KG1 (cell line): Measurements from ENCODE around the gene CNTN5.

ENCODE experiments used
- DNase-seq: peaks from one replicate; lab custom pipeline; 2025; lab: John Stamatoyannopoulos, UW

Gene CNTN5

DNA sequence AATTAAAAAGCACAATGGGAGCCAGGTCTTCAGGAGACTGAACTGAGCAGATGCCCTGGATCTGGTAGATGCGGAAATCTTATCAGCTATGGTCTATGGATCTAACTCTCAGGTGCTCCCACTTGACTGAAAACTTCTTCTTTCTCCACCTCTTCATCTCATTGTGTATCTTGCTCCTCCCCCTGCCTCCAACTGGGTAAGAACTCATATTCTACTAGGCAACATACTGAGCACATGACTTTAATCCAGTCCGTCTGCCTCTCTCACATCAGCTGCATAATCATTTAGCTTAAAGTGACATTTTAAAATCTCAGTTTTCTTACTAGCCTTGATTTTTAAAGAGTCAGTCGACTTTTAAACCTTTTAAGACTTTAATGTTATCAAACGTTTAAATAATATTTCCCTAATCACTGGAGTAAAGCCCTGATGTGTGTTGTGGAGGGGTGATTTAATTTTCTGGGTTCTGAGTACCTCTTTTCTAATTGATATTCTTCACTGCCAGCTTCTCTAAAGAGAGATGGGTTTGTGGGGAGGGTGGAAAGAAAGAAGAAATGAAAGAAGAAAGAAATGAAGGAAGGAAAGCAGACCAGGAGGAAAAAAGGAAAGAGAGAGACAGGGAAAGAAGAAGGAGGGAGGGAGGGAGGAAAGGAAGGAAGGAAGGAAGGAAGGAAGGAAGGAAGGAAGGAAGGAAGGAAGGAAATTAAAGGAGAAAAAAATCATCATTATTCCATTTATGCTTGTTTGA, 1073.5 kb downstream of the CNTN5 start:
- no peak for DNase-seq

DNA sequence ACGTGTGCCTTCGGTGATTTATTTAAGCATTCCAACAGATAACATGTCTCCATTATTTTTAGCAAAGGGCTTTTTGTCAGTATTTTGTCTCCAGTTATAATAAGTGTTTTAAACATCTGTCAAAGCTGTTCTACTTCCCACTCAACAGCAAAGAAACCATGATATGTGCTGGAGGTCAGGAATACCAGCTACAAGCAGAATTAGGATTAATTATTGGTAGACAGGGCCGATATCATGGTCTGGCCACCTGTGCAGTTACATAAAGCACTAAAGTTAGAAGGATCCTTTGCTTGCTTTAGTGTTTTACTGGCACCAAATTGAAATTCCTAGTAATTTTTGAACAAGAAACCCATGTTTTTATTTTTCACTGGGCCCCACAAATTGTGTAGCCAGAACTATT, 1075.1 kb downstream of the CNTN5 start:
- no peak for DNase-seq

DNA sequence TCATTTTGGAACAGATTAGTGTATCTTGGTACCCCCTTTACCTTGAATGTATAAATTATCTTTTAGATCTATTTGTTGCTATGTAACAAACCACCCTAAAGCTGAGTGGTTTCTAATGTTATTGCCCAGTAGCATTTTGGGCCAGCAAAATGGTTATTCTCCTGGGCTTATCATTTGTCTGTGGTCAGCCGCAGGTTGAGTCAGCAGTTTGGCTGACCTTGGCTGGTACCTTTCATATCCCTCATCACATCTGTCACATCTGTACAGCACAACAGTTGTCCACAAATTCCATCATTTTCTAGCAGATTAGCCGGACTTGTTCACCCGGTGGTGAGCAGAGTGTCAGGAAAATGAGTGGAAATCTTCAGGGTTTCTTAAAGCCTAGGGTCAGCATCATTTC, 1077.8 kb downstream of the CNTN5 start:
- no peak for DNase-seq

DNA sequence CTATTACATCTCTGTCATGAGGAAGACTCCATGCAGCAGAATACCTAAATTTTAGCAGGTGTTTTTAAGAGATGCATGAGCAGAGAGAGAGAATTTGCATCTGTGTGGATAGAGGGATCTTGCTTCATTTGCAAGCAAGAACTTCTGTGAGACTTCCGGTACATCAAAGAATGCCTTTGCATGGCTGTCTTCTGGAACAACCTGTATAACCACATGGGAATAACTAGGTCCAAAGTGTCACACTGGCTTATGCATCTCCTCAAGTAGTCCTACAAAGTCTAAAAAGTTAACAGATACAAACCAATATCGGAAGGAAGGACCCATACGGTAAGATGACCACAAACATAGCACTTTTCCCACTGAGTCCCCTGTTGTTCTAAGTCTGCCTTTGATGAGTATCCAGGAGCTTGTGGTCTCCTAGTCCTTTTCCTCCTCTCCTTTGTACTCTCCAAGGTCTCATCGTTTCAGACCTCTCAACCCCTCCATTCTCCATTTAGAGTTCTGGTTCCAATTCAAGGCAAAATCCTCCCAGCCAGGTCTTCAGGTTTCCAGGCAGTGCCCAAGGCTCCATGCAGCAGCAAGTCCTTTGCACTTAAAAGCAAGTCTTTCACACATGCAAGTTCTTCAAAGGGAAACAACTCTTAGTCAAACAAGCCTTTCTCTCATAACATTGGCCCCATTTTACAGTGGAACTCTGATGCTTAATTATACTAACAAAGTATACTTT, 1084.7 kb downstream of the CNTN5 start:
- DNase-seq = no peak

DNA sequence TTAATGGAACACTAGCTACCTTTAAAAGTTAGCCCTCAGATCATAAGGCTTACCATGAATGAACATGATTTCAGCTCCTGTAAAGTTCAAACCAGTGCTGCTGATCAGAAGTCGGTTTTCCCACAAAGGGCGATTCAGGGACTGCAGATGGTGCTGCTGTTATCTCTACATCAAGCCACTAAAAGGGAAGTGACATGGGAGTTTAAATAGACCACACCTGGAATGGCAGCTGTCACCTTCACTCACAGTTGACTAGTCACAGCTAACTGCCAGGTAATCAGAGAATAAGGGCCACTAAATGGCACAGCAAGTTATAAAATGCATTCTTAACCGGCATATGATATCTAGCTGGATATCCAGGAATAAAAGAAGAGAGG, 1085.2 kb downstream of the CNTN5 start:
- DNase-seq = no peak

DNA sequence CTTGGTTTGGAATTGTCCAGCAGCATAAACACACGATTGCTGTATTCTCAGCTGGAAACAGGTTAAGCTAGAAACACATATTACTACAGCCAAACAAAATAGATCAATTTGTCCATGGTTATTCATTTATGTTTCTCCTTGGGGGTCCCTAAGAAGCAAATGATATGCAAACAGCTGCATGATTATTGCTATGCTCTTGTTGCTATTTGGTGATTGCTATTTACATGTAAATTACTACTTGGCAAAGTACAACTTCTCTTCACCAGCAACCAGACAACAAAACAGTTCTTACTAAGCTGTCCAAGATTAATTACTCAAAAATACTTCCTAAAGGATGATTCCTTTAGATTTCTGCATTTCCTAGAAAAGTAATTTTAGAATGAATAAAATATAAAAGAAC, 1098.4 kb downstream of the CNTN5 start:
- DNase-seq = no peak

DNA sequence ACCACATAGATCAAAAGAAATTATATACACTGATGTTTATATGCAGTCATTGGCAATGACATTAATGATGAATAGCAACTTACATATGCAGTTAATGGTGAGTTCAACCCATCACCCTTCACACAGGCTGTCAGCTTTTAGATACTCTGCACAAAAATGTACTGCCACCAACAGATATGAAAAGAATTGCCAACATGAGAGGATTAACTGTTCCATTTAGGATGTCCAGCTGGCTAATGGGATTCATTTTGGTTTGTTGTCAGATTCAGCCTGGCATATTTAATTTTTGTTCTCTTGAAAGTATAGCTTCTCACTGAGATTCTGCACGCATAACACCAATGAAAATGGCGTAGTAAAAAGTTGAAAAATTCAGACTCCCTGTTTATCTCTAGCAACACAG, 1112.4 kb downstream of the CNTN5 start:
- no peak for DNase-seq

DNA sequence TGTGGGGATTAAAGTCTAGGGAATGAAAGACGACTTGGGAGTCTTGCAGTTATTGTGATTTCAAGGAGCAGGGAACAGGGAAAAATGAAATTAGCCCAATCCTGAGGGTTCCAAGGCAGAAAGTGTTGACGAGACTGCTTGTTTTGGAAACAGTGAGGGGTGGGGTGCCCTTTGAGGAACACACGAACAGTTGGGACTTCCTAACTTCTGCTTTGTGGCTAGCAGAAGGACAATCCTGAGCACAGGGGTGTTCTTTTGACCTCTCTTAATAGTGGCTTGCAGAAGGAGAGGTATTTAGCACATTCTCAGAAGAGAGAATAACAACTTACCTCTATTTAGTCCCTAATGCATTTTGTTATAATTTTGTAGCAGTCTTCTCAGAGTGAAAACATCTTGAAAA, 1120.5 kb downstream of the CNTN5 start:
- no peak for DNase-seq

DNA sequence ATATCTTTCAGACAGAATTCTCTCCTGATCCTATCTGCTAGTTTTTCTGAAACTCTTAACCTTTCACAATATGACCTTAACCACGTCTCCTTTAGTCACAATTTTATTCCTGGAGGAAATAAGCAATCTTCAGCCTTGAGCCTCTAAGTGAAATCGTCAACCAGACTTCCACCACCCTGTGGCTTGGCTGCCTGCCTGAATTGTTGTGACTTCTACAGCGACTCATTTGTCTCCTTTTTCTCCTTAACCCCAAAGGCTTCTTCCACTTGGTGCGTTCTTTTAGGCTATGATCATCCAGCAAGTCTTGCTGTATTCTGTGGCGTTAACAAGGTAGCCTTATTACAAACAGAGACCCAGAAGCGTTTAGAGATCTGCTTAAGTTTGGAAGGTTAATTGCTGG, 1131.2 kb downstream of the CNTN5 start:
- peak; percentile 48 for DNase-seq

DNA sequence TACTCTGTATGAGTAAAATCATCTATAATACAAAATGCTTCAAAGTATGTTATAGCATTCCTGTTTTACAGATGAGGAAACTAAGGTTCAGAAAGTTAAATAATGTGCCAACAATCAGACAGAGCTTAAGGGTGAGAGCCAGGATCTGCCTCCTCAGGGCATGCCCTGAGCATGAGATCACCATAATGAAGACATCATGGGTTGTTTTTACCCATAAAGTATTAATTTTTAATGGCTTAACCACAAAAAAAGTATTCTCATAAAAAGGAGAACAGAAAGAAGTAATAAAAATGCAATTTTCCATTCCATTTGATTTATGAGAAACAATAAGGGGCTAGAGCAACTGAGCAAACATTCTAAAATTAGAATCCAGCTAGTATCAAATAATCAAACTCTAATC, 1132.0 kb downstream of the CNTN5 start:
- DNase-seq = no peak

DNA sequence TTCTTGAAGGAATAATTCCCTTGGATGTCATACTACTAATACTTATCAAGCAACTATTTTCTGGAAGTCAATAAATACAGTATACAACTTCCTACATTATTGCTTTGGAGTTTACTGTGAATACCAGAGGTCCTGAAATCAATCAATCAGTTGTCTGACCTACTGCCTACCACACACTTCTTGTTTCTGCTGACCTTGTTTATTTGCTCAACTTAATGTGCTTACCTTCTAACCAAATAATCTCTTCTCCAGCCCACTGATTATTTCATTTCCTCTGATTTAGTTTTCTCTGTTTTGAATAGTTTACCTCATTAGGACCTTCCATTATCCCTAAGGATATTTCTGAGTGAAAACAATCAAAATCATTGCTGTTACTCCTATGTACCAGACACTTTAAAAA, 1142.7 kb downstream of the CNTN5 start:
- no peak for DNase-seq

DNA sequence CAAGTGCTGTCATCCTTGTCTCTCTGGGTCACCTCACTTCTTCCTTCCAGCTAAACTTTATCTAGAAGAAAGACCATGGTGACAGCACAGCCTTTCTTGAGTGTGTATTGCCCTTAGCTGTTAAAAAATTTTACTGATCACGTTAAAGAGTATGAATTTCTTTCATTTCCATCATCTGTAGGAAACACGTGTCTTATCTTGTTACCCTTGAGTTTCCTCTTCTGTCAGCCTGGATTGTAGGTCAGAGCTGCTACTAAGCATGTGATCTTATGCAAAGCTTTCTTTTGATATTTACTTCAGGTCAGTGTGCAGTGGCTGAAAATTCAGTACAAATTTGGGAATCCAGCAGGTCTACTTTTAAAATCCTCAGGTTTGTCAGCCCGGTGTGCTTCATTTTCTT, 1154.1 kb downstream of the CNTN5 start:
- peak; percentile 43 for DNase-seq

DNA sequence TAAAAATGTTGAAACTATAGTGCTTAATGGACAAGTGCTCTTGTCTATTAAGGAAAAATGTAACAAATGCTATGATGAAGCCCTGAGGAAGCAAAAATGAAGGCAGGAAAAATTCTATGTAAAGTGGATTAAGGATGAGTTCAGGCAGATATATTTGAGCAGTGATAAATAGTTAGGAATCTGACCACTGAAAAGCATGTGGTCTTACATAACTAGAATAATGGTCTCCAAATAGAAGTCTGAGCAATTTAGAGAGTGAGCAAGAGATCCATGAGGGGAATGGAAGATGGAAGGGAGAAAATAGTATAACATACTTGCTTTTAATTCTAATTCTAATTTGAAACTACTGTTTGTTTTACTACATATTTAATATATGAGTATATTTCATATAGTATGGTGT, 1155.7 kb downstream of the CNTN5 start:
- no peak for DNase-seq

DNA sequence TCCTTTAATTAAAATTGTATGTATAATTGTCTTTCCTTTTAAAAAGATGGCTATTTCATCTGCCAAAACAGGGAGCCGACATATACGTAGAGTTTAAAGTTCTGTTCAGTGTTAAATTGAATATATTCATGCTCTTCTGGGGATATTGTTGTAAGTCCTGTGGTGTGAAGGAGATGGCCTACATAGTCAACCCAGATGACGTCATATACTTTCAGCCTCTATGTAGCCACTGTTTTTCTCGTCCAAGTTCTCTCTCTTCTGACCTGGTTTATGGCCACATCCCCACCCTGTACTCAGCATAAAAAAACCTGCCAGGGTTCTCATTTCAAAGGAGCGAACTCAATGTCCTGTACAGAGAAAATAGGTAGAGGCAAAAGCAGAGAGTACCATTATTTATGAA, 1156.9 kb downstream of the CNTN5 start:
- DNase-seq = no peak

DNA sequence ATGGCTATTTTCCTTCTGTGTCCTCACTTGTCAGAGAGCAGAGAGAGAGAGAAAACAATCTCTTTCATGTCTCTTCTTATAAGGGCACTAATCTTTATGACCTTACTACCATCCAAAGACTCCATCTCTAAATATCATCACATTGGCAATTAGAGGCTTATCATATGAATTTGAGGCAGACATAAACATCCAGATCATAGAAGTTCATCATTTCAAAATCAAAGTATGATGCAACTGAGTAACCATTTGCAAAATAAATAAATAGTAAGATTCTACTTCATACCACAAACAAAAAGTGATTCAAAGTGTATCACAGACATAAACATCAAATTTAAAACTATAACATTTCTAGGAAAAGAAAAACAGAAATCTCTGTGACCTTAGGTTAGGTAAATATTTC, 1161.6 kb downstream of the CNTN5 start:
- DNase-seq = no peak

DNA sequence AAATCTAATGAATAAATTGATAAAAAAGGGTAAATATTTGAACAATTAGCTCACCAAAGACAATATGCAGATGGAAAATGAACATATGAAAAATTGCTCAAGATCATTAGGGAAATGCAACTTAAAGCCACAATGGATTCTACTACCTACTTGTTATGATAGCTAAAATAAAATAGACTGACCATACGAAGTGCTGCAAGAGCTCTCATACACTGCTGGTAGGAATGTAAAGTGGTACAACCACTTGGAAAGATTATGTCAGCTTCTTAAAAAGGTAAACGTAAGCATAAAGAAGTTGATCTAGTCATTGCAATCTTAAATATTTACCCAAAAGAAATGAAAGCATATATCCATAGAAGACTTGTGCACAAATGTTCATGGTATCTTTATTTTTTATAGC, 1162.2 kb downstream of the CNTN5 start:
- DNase-seq = no peak

DNA sequence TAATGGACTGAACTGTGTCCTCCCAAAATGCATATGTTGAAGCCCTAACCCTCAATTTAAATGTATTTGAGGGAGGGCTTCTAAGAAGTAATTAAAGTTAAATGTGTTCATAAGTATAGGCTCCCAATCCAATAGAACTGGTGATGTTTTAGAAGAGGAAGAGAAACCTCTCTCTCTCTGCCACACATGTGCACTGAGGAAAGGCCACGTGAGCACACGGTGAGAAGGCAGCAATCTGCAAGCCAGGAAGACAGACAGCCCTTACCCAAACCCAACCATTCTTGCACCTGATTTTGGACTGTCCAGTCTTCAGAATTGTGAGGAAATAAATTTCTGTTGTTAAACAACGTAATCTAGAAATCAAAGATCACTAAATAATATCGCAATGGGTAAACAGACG, 1164.8 kb downstream of the CNTN5 start:
- DNase-seq = no peak

DNA sequence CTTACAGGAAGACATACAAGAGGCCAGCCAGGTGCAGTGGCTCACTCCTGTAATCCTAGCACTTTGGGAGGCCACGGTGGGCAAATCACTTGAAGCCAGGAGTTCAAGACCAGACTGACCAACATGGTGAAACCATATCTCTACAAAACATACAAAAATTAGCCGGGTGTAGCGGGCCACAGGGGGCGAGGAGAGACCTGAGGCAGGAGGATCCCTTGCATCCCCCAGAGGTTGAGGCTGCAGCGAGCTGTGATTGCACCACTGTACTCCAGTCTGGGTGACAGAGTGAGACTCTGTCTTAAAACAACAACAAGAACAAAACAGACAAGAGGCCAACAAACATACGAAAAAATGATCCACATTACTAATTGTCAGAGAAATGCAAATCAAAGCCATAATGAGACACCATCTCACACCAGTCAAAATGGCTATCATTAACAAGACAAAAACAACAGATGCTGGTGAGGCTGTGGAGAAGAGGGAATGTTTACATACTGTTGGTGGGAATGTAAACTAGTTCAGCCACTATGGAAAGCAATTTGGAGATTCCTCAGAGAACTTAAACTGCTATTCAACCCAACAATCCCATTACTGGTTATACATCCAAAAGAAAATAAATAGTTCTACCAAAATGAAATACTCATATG, 1167.5 kb downstream of the CNTN5 start:
- no peak for DNase-seq

DNA sequence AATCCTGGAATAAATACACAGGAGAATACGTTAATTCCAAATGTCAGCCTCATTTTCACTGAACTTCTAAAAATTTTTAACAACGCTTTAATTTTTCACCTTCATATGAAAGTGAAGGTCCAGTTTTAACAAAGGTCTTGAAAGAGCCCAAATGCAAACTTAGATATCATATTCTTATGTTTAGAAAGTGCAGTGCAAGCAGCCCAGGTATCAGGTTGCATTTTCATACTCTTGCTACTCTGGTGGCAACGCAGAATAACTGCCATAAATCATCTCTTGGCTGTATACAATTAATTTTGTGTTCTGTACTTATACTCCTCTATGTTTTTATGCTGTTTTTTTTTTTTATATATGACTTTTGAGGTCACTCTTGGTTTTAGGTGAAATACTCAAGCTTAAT, 1169.6 kb downstream of the CNTN5 start:
- DNase-seq = no peak

DNA sequence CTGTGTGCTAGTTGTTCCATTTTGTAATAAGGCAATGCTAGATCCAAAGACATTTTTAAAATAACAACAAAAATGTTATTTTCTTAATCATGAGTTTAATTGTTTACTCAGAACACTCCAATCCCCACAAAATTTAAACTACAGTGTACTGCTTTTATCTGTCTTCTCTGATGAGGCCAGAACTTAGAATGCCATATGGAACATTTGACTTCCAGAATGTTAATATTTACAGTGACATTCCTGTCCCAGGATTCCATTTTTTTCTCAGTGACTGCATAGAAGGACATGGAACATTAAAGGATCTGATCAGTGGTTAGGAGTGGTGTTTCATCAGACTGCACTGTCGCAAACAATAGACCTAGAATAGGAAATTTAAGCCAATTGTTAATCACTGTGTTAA, 1171.4 kb downstream of the CNTN5 start:
- no peak for DNase-seq

DNA sequence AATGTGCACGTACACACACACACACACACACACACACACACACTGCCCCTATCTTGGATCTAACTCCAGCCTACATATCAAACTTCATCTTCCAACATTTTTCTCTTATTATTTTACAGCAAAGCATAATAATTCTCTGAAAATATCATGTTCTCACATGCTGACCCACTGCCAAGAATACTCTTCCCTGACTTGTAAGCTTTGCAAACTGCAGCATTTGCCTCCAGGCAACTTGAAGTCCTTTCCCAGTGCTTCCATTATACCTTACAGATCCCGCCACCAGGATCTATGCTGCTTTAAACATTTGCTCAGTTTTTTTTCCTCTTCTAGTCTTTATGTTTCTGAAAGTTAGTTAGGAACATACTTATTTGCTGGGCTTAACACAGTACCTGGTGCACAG, 1183.0 kb downstream of the CNTN5 start:
- DNase-seq = no peak

DNA sequence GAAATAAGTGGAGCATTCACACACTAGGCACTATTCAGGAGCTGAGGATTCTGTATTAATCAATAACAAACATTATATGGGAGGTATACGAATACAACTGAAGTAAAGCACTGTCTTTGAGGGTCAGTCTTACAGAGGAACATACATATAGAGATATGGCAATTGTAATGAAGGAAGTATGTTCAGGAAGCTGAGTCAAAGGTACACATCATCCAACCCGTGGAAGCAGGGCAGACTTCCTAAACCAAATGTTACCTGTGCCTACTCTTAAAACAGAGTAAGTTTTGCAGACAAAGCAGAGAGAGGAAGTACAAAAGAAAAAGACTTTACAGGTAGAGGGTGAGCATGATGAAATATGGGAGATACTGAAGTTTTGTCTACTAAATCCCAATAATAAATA, 1185.2 kb downstream of the CNTN5 start:
- no peak for DNase-seq

DNA sequence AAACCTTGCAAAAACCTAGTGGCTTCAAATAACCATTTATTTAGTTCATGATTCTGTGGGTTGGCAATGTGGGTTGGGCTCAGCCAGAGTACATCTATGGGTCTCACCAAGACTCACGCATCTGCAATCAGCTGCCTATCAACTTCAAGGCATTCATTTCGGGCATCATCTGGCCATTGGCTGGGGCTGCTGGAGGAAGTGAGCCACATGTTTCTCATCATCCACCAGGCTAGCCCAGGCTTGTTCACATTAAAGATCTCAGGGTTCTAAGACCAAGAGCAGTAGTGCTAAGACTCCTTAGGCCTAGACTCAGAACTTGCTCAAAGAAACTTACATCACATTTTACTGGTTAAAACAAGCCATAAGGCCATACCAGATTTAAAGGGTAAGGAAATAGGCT, 1187.5 kb downstream of the CNTN5 start:
- DNase-seq = no peak

DNA sequence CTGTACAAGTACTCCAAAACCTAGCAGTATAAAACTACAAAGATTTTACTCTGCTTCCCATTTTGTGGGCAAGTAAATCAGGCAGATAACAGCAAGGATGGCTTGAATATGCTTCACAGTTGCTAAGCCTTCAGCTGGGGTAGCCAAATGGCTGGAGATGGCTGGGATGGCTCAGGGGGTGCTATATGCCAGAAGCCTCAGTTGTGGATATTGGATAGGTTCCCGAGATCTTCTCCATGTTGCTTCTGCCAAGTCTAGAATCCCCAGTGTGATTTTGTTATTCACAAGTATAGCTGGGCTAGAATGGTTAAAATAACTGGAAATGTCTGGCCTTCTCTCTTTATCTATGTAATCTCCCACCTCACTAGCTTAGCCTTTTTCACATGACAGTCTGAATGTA, 1194.0 kb downstream of the CNTN5 start:
- no peak for DNase-seq
